GM12875 (cell line): ENCODE results near the gene CCDC127.
"Not testable (repeated sequence)": the region's sequence is repeated elsewhere in the genome, so short reads cannot be mapped to it uniquely, and the experiment has no call there.

ENCODE experiments used
- H3K4me3 ChIP-seq: one replicate; pipeline ENCODE4 v1.5.1; 2011; ENCODE audit warnings: low read depth, low read length, control low read depth
- TF ChIP-seq, protein P1 (sequence below): IDR thresholded peaks from 2 replicates; pipeline ENCODE4 v1.5.1; 2011; ENCODE audit warnings: low read depth, mild to moderate bottlenecking, control low read depth, inconsistent platforms, low read length, moderate library complexity, borderline replicate concordance; ENCODE audit not compliant: insufficient read depth

The CCDC127 gene

DNA sequence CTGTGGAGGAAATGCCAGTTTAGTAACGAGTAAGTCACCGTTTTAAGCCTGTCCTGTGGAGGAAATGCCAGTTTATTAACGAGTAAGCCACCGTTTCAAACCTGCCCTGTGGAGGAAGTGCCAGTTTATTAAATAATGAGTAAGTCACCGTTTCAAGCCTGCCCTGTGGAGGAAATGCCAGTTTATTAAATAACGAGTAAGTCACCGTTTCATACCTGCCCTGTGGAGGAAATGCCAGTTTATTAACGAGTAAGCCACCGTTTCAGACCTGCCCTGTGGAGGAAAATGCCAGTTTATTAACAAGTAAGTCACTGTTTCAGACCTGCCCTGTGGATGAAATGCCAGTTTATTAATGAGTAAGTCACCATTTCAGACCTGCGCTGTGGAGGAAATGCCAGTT, 34.6 kb upstream of the CCDC127 start:
- TF ChIP-seq, protein P1, sequence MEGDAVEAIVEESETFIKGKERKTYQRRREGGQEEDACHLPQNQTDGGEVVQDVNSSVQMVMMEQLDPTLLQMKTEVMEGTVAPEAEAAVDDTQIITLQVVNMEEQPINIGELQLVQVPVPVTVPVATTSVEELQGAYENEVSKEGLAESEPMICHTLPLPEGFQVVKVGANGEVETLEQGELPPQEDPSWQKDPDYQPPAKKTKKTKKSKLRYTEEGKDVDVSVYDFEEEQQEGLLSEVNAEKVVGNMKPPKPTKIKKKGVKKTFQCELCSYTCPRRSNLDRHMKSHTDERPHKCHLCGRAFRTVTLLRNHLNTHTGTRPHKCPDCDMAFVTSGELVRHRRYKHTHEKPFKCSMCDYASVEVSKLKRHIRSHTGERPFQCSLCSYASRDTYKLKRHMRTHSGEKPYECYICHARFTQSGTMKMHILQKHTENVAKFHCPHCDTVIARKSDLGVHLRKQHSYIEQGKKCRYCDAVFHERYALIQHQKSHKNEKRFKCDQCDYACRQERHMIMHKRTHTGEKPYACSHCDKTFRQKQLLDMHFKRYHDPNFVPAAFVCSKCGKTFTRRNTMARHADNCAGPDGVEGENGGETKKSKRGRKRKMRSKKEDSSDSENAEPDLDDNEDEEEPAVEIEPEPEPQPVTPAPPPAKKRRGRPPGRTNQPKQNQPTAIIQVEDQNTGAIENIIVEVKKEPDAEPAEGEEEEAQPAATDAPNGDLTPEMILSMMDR = no peak
- no peak overlapping the region for H3K4me3 ChIP-seq

DNA sequence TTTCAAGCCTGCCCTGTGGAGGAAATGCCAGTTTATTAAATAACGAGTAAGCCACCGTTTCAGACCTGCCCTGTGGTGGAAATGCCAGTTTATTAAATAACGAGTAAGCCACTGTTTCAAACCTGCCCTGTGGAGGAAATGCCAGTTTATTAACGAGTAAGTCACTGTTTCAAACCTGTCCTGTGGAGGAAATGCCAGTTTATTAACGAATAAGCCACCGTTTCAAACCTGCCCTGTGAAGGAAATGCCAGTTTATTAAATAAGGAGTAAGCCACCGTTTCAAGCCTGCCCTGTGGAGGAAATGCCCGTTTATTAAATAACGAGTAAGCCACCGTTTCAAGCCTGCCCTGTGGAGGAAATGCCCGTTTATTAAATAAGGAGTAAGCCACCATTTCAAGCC, 34.0 kb upstream of the CCDC127 start:
- H3K4me3 ChIP-seq = not testable (repeated sequence)

- not testable (repeated sequence) for H3K4me3 ChIP-seq
Observed at GRCh38 chr5:251538-251937, 33.6 kb upstream of the CCDC127 start.

DNA sequence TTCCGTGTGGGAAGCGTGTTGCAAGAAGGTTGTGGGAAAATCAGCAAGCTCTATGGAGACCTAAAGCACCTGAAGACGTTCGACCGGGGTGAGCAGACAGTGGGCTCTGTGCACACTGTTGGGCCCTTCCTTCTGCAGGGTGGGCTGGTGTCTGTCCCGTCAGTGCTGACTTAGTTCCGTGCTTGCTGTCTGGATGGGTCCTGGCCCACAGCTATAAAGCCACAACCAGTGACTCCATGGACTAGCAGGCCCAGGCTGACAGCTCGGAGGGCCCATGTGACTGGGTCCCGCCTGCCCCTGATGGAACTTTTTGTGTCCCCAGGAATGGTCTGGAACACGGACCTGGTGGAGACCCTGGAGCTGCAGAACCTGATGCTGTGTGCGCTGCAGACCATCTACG, 33.1 kb upstream of the CCDC127 start:
- not testable (repeated sequence) for H3K4me3 ChIP-seq

- H3K4me3 ChIP-seq = not testable (repeated sequence)
Observed at GRCh38 chr5:250396-250795, 32.4 kb upstream of the CCDC127 start.

DNA sequence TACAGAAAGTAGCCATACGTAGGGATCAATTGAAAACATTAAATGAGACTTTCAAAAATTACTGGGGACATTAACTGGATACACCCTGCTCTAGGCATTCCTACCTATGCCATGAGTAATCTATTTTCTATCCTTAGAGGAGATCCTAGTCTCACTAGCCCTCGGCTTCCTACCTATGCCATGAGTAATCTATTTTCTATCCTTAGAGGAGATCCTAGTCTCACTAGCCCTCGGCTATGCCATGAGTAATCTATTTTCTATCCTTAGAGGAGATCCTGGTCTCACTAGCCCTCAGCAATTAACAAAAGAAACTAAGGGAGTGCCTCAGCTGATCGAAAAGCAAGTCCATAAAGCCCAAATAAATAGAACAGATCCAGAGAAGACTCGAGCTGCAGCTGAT, 27.8 kb upstream of the CCDC127 start:
- H3K4me3 ChIP-seq = not testable (repeated sequence)

DNA sequence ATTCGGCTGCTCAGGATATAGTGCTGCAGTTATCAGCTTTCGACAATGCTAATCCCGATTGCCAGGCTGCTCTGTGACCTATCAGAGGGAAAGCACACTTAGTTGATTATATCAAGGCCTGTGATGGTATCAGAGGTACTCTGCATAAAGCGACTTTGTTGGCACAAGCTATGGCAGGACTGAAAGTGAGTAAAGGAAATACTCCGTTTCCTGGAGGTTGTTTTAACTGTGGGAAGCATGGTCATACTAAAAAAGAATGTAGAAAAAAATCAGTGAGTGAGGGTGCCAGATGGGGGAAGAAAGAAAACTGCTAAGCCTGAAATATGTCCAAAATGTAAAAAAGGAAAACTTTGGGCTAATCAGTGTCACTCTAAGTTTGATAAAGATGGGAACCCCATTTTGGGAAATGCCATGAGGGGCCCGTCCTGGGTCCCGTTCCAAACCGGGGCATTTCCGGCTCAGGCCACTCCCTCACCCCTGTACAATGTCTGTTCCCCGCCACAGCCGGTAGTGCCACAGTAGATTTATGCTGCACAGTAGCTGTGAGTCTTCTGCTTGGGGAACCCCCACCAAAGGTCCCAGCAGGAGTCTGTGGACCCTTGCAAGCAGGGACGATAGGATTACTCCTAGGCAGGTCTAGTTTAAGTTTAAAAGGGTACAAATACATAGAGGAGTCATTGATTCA, 25.9 kb upstream of the CCDC127 start:
- H3K4me3 ChIP-seq = not testable (repeated sequence)

GRCh38 chr5:241045-241669, 23.2 kb upstream of the CCDC127 start:
- not testable (repeated sequence) for H3K4me3 ChIP-seq

DNA sequence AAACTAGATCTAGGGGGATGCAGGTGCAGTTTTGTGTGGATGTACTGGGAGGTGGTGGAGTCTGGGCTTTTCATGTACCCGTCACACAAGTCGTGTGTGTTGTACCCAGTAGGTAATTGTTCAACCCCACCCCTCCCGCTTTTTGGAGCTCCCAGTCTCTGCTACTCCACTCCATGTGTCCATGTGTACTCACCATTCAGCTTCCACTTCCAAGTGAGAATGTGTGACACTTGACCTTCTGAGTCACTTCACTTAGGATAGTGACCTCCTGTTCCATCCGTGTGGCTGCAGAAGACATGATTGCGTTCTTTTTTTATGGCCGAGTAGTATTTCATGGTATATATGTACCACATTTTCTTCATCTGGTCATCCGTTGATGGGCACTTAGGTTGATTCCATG, 22.6 kb upstream of the CCDC127 start:
- not testable (repeated sequence) for H3K4me3 ChIP-seq

- not testable (repeated sequence) for H3K4me3 ChIP-seq
Observed at GRCh38 chr5:237931-238330, 20.0 kb upstream of the CCDC127 start.

- not testable (repeated sequence) for H3K4me3 ChIP-seq
Observed at GRCh38 chr5:235527-235926, 17.6 kb upstream of the CCDC127 start.

GRCh38 chr5:234450-234849, 16.5 kb upstream of the CCDC127 start:
- H3K4me3 ChIP-seq = no peak overlapping the region
- TF ChIP-seq, protein P1 = no peak

GRCh38 chr5:233426-233825, 15.5 kb upstream of the CCDC127 start:
- H3K4me3 ChIP-seq = not testable (repeated sequence)

DNA sequence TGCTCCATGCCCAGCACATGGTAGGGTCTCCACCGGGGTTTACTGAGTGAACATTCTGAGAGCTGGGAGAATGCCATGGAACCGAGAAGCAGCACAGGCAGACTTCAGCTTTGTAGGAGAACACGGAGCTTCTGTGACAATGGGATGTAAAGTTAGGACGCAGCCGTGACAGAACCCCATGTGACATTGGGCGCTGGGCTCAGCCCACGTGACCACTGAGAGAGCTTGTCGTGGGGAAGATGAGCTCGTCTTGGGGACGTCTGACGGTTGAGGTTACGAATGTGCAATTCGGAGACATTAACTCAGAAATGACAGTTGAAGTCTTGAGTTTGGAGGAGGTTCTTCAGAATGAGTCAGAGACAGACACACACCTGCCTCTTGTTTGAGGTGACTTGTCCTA, 13.7 kb upstream of the CCDC127 start:
- H3K4me3 ChIP-seq = no peak overlapping the region
- TF ChIP-seq, protein P1 = no peak
